Measurements from ENCODE around the gene NRTN.
"Not testable (repeated sequence)": the region's sequence is repeated elsewhere in the genome, so short reads cannot be mapped to it uniquely, and the experiment has no call there.

The NRTN gene

DNA sequence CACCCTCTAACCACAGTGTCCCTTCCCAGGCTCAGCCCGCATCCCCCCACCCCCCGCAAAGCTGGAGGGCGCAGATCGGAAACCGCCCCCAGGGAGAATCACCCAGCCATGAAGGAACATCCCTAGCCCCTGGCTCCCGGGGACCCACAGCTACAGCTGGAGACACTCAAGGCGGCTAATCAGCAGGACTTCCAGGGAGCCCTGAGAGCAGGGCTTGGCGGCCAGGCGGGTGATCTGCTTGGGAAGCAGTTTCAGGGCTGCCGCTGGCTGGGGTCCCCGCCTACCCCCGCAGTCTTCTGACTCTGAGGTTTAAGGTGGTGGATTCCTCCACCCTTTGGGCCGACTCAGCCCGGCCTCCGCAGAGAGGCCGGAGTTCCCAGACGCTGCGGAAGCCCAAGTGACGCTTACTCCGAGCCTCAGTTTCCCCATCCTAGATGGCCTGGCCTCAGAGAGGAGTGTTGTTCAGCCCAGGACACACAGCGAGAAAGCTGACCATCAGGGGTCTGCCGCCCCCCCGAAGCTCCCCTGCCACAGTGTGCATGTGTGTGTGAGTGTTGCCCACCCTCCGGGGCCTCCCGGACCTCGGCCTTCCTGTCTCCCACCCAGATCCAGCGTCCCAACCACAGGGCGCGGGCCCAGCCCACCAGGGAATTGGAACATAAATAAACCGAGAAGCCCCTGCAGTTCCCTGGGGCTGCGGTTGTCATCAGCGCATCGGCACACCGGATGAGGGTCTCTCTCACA, 24.9 kb downstream of the NRTN start:
- Histone ChIP-seq H3K4me1 (ENCODE audit: control insufficient read depth in 1 of 2, insufficient read depth in 2 of 2, low read length in 2 of 2) (peaks cover 0 to 20% of the 10 kb centered on the region in 2 donors), H3K27me3 (ENCODE audit: low read depth, low read length) (no peaks in the 10 kb centered on the region), H3K9me3 (ENCODE audit: control insufficient read depth in 1 of 2, low read length in 2 of 2) (no peaks in the 10 kb centered on the region), H3K27ac (ENCODE audit: low read length) (no peak overlapping the region), H3K36me3 (ENCODE audit: control insufficient read depth in 1 of 2, insufficient read depth in 2 of 2, low read length in 2 of 2) (no peaks in the 10 kb centered on the region), H3K4me3 (ENCODE audit: low read depth in 1 of 2, low read length in 2 of 2) (peak overlapping the region in 1 of 2 donors; percentile 34)

DNA sequence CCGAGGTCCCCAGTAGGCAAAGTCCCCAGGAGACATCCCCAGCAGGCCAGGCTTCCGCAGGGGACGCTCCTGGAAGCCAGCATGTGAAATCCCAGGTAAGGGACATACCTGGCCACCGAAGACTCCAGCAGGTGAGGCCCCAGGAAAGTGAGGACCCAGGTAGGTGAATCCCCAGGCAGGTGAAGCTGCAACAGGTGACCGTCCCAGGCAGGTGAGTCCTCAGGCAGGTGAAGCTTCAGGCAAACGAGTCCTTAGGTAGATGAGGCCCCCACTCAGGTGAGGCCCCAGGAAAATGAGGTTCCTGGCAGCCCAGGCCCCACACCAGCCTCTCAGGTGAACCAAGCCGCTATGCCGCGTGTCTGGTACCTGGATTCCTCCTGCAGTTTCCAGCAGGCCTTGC, 26.3 kb downstream of the NRTN start:
- Histone ChIP-seq H3K4me1 (ENCODE audit: control insufficient read depth in 1 of 2, insufficient read depth in 2 of 2, low read length in 2 of 2) (peaks cover 0 to 19% of the 10 kb centered on the region in 2 donors), H3K9me3 (ENCODE audit: control insufficient read depth in 1 of 2, low read length in 2 of 2) (no peaks in the 10 kb centered on the region), H3K27me3 (ENCODE audit: low read depth, low read length) (no peaks in the 10 kb centered on the region), H3K4me3 (ENCODE audit: low read depth in 1 of 2, low read length in 2 of 2) (no peak overlapping the region), H3K27ac (ENCODE audit: low read length) (no peak overlapping the region), H3K36me3 (ENCODE audit: control insufficient read depth in 1 of 2, insufficient read depth in 2 of 2, low read length in 2 of 2) (no peaks in the 10 kb centered on the region)

DNA sequence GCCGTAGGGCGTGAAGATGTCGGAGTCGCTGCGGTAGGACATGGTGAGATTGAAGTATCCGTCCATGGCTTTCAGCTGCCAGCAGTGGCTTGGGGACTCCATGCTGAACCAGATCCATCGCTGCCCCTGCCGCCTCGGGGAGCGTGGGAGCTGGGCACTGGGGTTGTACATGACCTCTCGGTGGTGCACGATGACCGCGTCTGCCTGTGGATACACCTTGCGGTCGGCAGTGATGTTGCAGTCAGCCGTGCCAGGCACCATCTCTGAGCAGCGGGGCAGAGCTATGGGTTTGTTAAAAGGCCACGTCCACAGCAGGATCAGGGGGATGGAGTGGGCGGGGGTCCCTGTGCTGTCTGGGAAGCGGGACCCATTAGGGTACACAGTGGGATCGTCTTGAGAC, 27.2 kb downstream of the NRTN start:
- no peaks in the 10 kb centered on the region for H3K27me3 ChIP-seq (ENCODE audit: low read depth, low read length)
- H3K27ac ChIP-seq (ENCODE audit: low read length), result no peak overlapping the region

DNA sequence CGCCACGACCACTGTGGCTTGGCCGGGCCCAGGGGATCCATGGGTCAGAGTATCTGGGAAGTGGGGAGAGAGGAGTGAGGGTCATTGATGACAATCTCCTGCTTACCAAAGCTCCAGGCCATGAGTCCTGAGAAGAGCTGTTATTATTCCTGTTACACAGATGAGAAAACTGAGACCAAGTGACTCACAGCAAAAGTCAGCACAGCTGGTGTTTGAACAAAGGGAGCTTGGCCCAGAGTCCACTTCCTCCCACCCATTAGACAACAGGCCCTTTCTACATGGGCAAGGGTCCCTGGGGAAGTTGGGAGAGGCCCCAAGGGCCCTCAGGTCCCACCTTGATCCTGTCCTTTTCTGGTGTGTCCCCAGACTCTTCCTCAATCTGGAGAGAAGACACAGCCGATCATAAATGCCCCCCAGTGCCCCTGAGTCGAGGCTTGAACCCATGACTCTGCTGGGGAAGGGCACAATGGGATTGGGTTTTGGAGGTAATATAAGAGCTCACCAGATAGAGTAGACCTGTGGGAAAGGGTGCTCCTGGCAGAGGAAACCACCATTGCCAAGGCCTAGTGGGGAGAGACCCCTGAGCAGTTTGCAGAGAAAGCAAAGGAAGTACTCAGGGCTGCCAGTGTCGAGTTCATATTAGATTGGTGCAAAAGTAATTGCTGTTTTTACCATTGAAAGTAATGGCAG, 27.8 kb downstream of the NRTN start:
- H3K36me3 ChIP-seq (ENCODE audit: control insufficient read depth in 1 of 2, insufficient read depth in 2 of 2, low read length in 2 of 2), result no peaks in the 10 kb centered on the region
- H3K27me3 ChIP-seq (ENCODE audit: low read depth, low read length), result no peaks in the 10 kb centered on the region
- H3K4me3 ChIP-seq (ENCODE audit: low read depth in 1 of 2, low read length in 2 of 2), result no peak overlapping the region
- no peaks in the 10 kb centered on the region for H3K9me3 ChIP-seq (ENCODE audit: control insufficient read depth in 1 of 2, low read length in 2 of 2)
- H3K27ac ChIP-seq (ENCODE audit: low read length), result no peak overlapping the region
- peaks cover 0 to 8% of the 10 kb centered on the region in 2 donors for H3K4me1 ChIP-seq (ENCODE audit: control insufficient read depth in 1 of 2, insufficient read depth in 2 of 2, low read length in 2 of 2)

More for the DNA sequence above, 27.2 kb downstream of the NRTN start:
- Histone ChIP-seq H3K36me3 (ENCODE audit: control insufficient read depth in 1 of 2, insufficient read depth in 2 of 2, low read length in 2 of 2) (no peaks in the 10 kb centered on the region), H3K4me1 (ENCODE audit: control insufficient read depth in 1 of 2, insufficient read depth in 2 of 2, low read length in 2 of 2) (peaks cover 0 to 11% of the 10 kb centered on the region in 2 donors), H3K4me3 (ENCODE audit: low read depth in 1 of 2, low read length in 2 of 2) (no peak overlapping the region), H3K9me3 (ENCODE audit: control insufficient read depth in 1 of 2, low read length in 2 of 2) (no peaks in the 10 kb centered on the region)

DNA sequence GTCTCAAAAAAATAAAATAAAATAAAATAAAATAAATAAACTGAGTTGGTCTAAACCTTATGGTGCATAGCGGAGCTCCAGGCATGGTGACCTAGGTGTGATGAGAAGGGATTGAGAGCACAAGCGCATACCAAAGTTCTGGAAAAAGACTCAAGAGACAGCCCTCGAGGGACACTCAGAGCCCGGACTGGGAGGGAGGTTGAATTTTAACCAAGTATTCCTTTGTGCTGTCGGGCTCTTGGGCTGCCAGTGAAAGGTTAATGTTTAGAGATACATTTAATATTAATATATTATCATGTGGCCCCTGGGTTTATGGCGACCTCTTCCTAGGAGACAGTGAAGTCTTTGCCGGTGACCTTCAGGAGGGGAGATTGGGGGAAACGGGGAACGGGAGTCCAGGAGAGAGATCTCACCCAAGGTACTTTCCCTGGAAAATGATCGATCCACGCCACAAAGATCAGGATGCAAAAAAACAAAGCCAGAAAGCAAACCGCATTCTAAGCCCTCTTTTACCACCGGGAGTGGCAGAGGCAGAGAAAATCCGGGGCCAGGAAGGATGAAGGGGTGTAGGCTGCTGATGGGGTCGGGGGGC, 33.0 kb downstream of the NRTN start:
- Histone ChIP-seq H3K27ac (ENCODE audit: low read length) (peak overlapping the region; percentile 77), H3K36me3 (ENCODE audit: control insufficient read depth in 1 of 2, insufficient read depth in 2 of 2, low read length in 2 of 2) (no peaks in the 10 kb centered on the region), H3K4me3 (ENCODE audit: low read depth in 1 of 2, low read length in 2 of 2) (peak overlapping the region in 1 of 2 donors; percentile 48), H3K27me3 (ENCODE audit: low read depth, low read length) (no peaks in the 10 kb centered on the region), H3K9me3 (ENCODE audit: control insufficient read depth in 1 of 2, low read length in 2 of 2) (no peaks in the 10 kb centered on the region), H3K4me1 (ENCODE audit: control insufficient read depth in 1 of 2, insufficient read depth in 2 of 2, low read length in 2 of 2) (peaks cover 0 to 6% of the 10 kb centered on the region in 2 donors)

- peak overlapping the region in 1 of 2 donors; percentile 48 for H3K4me3 ChIP-seq (ENCODE audit: low read depth in 1 of 2, low read length in 2 of 2)
These were observed 33.6 kb downstream of the NRTN start for GRCh38 chr19:5838353-5839064.

DNA sequence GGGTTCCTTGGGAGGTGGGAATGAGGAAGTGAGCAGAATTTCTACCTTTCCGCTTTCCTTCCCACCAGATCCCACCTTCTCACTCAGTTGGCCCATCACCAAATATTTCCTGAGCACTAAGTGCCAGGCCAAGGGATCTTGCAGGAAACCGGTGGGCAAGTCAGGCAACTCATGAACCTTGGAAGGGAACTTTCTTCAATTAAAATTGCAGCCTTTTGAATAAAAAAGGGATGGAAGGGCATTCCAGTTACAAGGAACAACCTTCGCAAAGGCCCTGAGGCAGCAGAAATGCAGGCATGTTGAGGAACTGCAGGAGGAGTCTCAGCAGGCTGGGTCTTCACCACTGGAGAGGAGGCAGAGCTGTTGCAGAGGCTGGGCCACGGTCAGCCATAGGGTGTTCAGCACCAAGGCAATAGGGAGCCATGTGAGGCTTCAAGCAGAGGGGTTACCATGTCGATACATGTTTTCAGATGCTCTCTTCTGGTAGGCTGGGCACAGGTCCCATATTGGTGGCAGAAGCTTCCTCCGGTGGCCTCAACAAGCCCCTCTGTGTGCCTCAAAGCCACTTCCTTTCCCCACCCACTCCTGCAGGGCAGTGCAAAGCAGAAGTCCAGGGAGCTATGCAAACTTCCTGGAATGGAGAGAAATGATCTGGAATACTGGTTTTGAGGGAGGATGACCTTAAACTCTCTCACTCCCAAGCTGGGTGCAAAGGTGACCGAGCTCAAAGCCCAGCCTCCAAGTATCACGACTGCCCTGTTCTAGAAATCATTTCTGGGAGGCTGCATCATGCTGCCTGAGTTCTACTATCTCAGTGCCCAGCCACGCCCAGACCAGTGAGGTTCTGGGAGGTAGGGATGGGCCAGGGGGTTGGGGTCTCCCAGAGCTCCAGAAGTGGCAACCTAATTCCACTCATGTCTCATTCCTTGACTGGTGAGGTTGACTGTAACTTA, 34.5 kb downstream of the NRTN start, which contains the start of gene FUT6:
Gene FUT6 (minus strand): TSS at position 638 of the 953 bp plus-strand sequence. CDS start 7,135 bp downstream, outside the sequence.
- H3K4me3 ChIP-seq (ENCODE audit: low read depth in 1 of 2, low read length in 2 of 2), result peak within 1 kb of the TSS in 1 of 2 donors; percentile 48
- H3K27me3 ChIP-seq (ENCODE audit: low read depth, low read length), result no peaks in the 10 kb centered on the region
- H3K9me3 ChIP-seq (ENCODE audit: control insufficient read depth in 1 of 2, low read length in 2 of 2), result no peaks in the 10 kb centered on the region
- H3K4me1 ChIP-seq (ENCODE audit: control insufficient read depth in 1 of 2, insufficient read depth in 2 of 2, low read length in 2 of 2), result peaks cover 0 to 6% of the 10 kb centered on the region in 2 donors
- peak within 1 kb of the TSS; percentile 77 for H3K27ac ChIP-seq (ENCODE audit: low read length)
- no peaks in the 10 kb centered on the region for H3K36me3 ChIP-seq (ENCODE audit: control insufficient read depth in 1 of 2, insufficient read depth in 2 of 2, low read length in 2 of 2)

More at GRCh38 chr19:5838353-5839064, 33.6 kb downstream of the NRTN start:
- Histone ChIP-seq H3K9me3 (ENCODE audit: control insufficient read depth in 1 of 2, low read length in 2 of 2) (no peaks in the 10 kb centered on the region), H3K27me3 (ENCODE audit: low read depth, low read length) (no peaks in the 10 kb centered on the region), H3K36me3 (ENCODE audit: control insufficient read depth in 1 of 2, insufficient read depth in 2 of 2, low read length in 2 of 2) (no peaks in the 10 kb centered on the region), H3K27ac (ENCODE audit: low read length) (peak overlapping the region; percentile 77), H3K4me1 (ENCODE audit: control insufficient read depth in 1 of 2, insufficient read depth in 2 of 2, low read length in 2 of 2) (peaks cover 0 to 6% of the 10 kb centered on the region in 2 donors)

GRCh38 chr19:5841735-5842111, 36.9 kb downstream of the NRTN start:
- not testable (repeated sequence) for H3K4me1 ChIP-seq (ENCODE audit: control insufficient read depth in 1 of 2, insufficient read depth in 2 of 2, low read length in 2 of 2); H3K27ac ChIP-seq (ENCODE audit: low read length); H3K27me3 ChIP-seq (ENCODE audit: low read depth, low read length); H3K36me3 ChIP-seq (ENCODE audit: control insufficient read depth in 1 of 2, insufficient read depth in 2 of 2, low read length in 2 of 2); H3K4me3 ChIP-seq (ENCODE audit: low read depth in 1 of 2, low read length in 2 of 2); H3K9me3 ChIP-seq (ENCODE audit: control insufficient read depth in 1 of 2, low read length in 2 of 2)

- Histone ChIP-seq H3K4me1 (ENCODE audit: control insufficient read depth in 1 of 2, insufficient read depth in 2 of 2, low read length in 2 of 2) (peaks cover 0 to 6% of the 10 kb centered on the region in 2 donors), H3K27ac (ENCODE audit: low read length) (no peak overlapping the region), H3K9me3 (ENCODE audit: control insufficient read depth in 1 of 2, low read length in 2 of 2) (no peaks in the 10 kb centered on the region), H3K27me3 (ENCODE audit: low read depth, low read length) (no peaks in the 10 kb centered on the region), H3K36me3 (ENCODE audit: control insufficient read depth in 1 of 2, insufficient read depth in 2 of 2, low read length in 2 of 2) (no peaks in the 10 kb centered on the region), H3K4me3 (ENCODE audit: low read depth in 1 of 2, low read length in 2 of 2) (no peak overlapping the region)
These were observed 38.5 kb downstream of the NRTN start for GRCh38 chr19:5843295-5843927.
